ENCODE measurements around the gene RUVBL1.

RUVBL1 gene

DNA sequence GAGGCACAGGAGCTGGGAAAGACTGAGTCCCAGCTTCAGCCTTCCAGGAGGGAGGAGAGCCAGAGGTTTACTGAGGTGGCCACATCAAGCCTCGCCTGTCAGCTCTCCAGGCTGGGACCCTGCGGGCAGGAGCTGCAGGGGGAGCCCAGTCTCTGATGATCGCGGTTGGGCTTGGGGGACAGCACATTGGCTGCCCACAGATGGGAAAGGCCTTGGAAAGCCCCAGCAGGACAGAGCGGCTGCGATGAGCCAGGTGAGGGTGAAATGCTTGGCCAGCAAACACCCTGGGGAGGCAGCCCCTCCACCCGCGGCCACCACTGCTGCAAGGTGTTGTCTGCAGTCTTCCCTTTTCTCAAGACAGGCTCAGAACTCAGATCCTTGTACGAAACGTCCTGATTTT is 40.2 kb downstream of the RUVBL1 start:
- no peak for DNase-seq (ENCODE audit: low read depth)

GRCh38 chr3:128082546-128082945 is 41.1 kb downstream of the RUVBL1 start:
- DNase-seq (ENCODE audit: low read depth): no peak

DNA sequence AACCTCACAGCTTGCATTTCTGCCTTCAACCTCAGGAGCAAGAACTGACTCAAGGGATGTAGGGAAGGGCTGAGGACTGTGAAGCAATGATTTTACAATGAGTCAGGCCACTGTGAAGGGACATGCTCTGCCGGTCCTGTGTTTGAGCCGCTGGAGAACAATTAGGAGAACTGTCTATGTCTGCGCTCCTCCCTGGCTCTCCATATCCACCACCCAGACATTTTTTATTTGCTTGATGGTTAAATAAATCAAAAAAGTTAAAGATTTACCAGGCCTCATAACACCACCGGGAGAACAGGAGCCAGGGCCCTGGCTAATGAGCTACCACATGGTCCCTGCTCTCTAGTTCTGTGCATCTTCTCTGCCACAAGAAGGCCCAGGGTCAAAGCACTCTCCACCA is 41.8 kb downstream of the RUVBL1 start:
- no peak for DNase-seq (ENCODE audit: low read depth)

GRCh38 chr3:128081226-128081625 is 42.4 kb downstream of the RUVBL1 start:
- no peak for DNase-seq (ENCODE audit: low read depth)

DNA sequence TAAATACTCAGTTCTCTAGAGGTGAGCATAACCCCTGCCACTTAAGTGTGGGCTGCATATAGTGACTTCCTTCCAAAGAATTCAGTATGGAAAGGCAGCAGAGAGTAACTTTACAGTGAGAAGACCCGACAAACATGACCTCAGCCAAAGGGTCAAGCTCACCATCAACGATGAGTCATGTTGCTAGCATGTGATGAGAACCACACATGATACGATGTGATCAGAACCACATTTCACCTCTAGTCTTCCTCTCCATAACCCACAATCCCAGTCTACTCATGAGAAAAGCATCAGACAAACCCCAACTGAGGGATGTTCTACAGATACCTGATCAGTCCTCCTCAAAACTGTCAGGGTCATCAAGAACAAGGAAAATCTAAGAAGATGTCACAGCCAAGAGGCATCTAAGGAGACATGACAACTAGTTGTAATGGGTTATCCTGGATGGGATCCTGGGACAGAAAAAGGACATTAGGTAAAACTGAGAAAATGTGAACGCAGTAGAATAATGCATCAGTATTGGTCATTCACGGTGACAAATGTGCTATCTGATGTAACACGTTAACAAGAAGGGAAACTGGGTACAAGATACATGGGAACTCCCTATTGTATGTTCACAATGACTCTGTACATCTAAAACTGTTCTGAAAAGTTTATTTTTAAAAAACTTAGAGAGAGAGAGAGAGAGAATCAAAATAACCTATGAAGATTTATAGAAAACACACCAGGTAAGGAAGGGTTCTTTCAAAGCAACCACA is 43.1 kb downstream of the RUVBL1 start:
- no peak for DNase-seq (ENCODE audit: low read depth)

DNA sequence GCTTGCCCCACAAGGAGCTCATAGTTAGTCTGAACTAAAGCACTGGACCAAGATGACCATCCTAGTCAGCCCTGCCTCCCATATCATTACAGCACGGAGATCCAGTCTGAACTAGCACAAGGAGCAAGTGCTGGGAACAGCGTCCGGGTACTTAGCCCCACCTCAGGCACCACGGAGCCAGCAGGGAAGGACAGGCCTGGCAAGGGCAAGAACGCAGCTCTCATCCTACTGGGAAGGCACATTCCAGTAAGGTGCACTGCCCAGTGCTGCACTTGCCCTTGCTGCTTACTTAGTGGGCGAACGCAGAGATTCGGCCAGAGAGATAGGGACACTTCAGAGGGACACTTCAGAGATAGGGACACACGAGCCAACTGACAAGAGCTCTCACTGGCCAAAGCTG is 43.8 kb downstream of the RUVBL1 start:
- DNase-seq (ENCODE audit: low read depth): no peak

DNA sequence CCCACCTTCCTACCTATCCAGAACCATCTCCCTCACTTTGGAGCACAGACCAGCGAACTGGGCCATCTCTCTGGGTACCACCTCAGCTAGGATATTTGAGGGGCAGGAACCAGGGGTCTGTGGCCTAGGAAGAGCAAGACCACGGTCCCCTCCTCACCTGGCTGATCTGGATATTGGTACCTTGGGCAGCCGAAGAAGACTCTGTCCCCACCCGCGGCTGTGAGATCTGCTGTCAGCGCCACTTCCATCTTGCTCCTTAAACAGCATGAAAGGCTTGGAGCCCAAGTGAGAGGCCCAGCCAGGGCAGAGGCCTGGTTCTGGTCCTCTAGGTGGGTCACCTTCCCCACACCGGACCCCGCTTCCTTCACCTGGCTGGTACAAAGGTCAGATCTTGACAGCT is 44.7 kb downstream of the RUVBL1 start:
- no peak for DNase-seq (ENCODE audit: low read depth)

GRCh38 chr3:128078322-128078721 is 45.3 kb downstream of the RUVBL1 start:
- DNase-seq (ENCODE audit: low read depth): no peak

GRCh38 chr3:128077665-128078064 is 45.9 kb downstream of the RUVBL1 start:
- no peak for DNase-seq (ENCODE audit: low read depth)

DNA sequence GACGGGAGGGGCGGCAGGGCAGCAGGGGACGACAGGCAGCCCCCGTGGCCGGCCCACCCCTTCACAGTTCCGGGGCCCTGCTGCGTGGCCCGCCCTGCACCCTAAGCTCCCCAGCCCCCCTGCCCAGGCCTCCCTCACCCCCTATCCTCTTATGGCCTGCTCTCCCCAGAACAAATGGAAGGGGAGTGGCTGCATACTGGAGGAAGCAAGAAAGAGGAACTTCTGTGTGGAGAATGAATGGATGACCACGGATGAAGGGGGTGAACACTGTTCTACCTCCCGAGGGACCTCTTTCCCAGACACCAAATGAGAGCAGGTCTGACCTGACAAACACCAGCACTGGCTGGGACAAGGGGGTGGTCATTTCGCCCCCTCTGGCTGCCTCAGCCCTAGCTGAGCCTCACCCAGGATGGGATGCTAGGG is 46.4 kb downstream of the RUVBL1 start:
- DNase-seq (ENCODE audit: low read depth): no peak

- no peak for DNase-seq (ENCODE audit: low read depth)
These were observed 47.0 kb downstream of the RUVBL1 start for GRCh38 chr3:128076483-128077201.

GRCh38 chr3:128075522-128076482 is 47.8 kb downstream of the RUVBL1 start:
- peak; percentile 76 for DNase-seq (ENCODE audit: low read depth)

GRCh38 chr3:128074851-128075521 is 48.6 kb downstream of the RUVBL1 start:
- no peak for DNase-seq (ENCODE audit: low read depth)

DNA sequence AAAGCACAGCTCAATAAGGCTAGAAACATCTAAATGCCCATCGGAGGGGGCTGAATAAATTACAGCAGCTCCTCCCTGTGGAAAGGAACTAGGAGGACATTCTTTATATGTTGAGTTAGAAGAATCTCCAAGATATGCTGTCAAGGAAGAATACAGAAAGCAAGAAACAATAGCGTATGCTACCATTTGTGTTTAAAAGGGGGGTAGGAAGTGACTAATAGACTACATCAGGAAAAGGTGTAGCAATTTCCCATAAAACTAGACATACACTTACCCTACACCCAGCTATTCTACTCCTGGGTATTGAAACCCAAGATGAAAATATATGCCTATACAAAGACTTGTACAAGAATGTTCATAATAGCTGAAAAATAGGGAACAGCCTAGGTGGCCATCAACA is 49.8 kb downstream of the RUVBL1 start:
- no peak for DNase-seq (ENCODE audit: low read depth)

GRCh38 chr3:128073185-128073725 is 50.4 kb downstream of the RUVBL1 start:
- no peak for DNase-seq (ENCODE audit: low read depth)

- no peak for DNase-seq (ENCODE audit: low read depth)
These were observed 51.0 kb downstream of the RUVBL1 start for GRCh38 chr3:128072454-128073184.

- no peak for DNase-seq (ENCODE audit: low read depth)
These were observed 51.7 kb downstream of the RUVBL1 start for GRCh38 chr3:128071771-128072453.

- no peak for DNase-seq (ENCODE audit: low read depth)
These were observed 52.6 kb downstream of the RUVBL1 start for GRCh38 chr3:128070898-128071591.

- no peak for DNase-seq (ENCODE audit: low read depth)
These were observed 54.3 kb downstream of the RUVBL1 start for GRCh38 chr3:128069271-128069670.

DNA sequence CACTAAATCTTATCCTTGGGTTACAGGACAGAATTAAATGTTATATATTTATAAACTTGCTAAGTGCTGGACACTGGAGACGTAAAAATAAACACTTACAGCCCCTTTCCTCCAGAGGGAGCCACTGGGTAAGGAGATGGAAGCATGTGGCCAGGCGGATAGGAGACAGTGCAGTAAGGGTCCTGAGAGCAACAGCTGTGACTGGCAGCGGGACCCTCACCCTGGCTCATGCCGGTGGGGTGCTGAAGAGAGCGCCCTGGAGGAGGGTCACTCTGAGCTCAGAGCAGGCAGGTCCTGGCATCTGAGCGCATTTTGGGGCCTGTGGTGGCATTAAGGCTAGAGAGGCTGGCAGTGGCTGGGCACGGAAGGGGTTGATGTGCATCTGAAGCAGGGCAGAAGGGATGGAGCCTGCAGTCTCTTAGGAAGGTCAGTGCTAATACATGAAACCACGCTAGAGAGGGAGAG is 55.4 kb downstream of the RUVBL1 start:
- no peak for DNase-seq (ENCODE audit: low read depth)

Measured in stimulated activated CD8-positive, alpha-beta memory T cell treated with anti-CD3 and anti-CD28 coated beads, Interleukin-12 subunit alpha, Interleukin-12 subunit beta, amount 100 ng/mL, for 1 hour (primary cell).